Temporal lobe (tissue), 2 donors: ENCODE data around the gene HACD3. TPM values are rescaled to one million over a fixed set of nuclear protein-coding genes. Genes with fewer than 3 reads are reported as not detected.

ENCODE experiments used
- small RNA-seq: library from RNA; depleted of rRNA; stranded (forward); fragments of <200 nt; gene quantifications from one replicate; pipeline ENCODE3, GENCODE V24; 2014; ENCODE audit warnings: low replicate concordance
- total RNA-seq: library from RNA; depleted of rRNA; stranded (reverse); fragments of >200 nt; gene quantifications from one replicate; pipeline ENCODE4 v1.2.3, GENCODE V29; 2014

The HACD3 gene
- total RNA-seq, 1 donor from 2014 or later, result 98.1 TPM

Small RNA genes within 50 kb of the gene (small RNA-seq; reads per million reads assigned to genes)
- gene RF00019, result not detected
- gene RNU6-19P, result not detected

Other genes starting within 250 kb of the HACD3 start
- gene PARP16, start 243.6 kb upstream of the HACD3 start, total RNA-seq, result 6.6 TPM
- gene RNU5A-1, start 234.4 kb upstream of the HACD3 start, total RNA-seq, result not detected
- under 0.01 TPM for gene RNU5B-1, start 225.8 kb upstream of the HACD3 start, total RNA-seq
- gene IGDCC3, start 152.5 kb upstream of the HACD3 start, total RNA-seq, result 9.8 TPM
- 11.3 TPM for gene IGDCC4, start 107.5 kb upstream of the HACD3 start, total RNA-seq
- 53.6 TPM for gene DPP8, start 12.8 kb upstream of the HACD3 start, total RNA-seq
- gene INTS14, start 80.7 kb downstream of the HACD3 start, total RNA-seq, result 16.0 TPM
- 2.2 TPM for gene SLC24A1, start 91.5 kb downstream of the HACD3 start, total RNA-seq